Measurements from ENCODE around the gene ARHGAP28. TPM values are rescaled to one million over a fixed set of nuclear protein-coding genes. Genes with fewer than 3 reads are reported as not detected.

The ARHGAP28 gene
- total RNA-seq, 1 donor from 2014 or later, result 7.6 TPM

DNA sequence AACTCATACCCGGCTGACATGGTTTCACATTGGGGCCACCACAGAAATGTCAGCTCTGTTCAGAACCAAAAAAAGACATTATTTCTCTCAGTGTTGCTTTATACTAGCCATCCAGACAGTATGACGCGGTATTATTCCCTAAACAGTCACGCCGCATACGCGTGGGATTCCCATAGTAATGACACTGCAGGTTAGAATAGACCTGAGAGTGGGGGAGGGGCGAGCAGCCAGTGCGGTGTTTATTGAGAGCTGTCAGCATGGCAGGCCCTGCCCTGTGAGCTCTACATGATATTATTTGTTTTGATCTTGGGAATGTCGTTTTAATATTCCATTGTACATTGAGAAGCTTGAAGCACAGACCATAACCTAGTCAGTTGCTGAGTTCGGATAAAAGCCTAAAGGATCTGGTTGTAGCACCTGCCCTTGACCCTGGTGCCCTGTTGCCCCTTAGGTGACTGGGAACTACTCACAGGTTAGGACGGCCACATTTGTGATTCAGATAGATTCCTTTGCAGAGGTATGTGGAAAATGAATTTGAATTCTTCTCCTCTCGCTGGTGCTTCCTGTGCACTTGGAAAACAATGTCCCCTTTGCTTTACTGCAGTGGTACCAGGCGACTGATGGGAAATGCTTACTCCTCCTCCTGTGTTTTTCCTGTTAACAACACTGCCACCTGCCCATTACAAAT is 150.1 kb downstream of the ARHGAP28 start:
- no peak overlapping the region for H3K4me3 ChIP-seq
- H3K4me1 ChIP-seq, result peaks cover 24% of the 10 kb centered on the region
- H3K36me3 ChIP-seq, result no peaks in the 10 kb centered on the region
- H3K27me3 ChIP-seq, result no peaks in the 10 kb centered on the region
- H3K9me3 ChIP-seq, result no peaks in the 10 kb centered on the region
- TF ChIP-seq POLR2AphosphoS5 (IDR thresholded peaks at IDR 0.05; ENCODE audit: insufficient read depth in 1 of 2, low read depth in 1 of 2) (no peak), POLR2A (IDR thresholded peaks at IDR 0.05) (no peak)
- TF ChIP-seq, protein P1, sequence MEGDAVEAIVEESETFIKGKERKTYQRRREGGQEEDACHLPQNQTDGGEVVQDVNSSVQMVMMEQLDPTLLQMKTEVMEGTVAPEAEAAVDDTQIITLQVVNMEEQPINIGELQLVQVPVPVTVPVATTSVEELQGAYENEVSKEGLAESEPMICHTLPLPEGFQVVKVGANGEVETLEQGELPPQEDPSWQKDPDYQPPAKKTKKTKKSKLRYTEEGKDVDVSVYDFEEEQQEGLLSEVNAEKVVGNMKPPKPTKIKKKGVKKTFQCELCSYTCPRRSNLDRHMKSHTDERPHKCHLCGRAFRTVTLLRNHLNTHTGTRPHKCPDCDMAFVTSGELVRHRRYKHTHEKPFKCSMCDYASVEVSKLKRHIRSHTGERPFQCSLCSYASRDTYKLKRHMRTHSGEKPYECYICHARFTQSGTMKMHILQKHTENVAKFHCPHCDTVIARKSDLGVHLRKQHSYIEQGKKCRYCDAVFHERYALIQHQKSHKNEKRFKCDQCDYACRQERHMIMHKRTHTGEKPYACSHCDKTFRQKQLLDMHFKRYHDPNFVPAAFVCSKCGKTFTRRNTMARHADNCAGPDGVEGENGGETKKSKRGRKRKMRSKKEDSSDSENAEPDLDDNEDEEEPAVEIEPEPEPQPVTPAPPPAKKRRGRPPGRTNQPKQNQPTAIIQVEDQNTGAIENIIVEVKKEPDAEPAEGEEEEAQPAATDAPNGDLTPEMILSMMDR (IDR thresholded peaks at IDR 0.05), result no peak
- intact Hi-C loops (cut with DNase I), result loop anchor here (5.0 kb wide), 1 partner anchor 137 kb away; no protein-coding TSS in a partner anchor
- DNase-seq (ENCODE audit: extremely low spot score in 2 of 2), result no peak
- H3K27ac ChIP-seq, result peak overlapping the region; percentile 48

DNA sequence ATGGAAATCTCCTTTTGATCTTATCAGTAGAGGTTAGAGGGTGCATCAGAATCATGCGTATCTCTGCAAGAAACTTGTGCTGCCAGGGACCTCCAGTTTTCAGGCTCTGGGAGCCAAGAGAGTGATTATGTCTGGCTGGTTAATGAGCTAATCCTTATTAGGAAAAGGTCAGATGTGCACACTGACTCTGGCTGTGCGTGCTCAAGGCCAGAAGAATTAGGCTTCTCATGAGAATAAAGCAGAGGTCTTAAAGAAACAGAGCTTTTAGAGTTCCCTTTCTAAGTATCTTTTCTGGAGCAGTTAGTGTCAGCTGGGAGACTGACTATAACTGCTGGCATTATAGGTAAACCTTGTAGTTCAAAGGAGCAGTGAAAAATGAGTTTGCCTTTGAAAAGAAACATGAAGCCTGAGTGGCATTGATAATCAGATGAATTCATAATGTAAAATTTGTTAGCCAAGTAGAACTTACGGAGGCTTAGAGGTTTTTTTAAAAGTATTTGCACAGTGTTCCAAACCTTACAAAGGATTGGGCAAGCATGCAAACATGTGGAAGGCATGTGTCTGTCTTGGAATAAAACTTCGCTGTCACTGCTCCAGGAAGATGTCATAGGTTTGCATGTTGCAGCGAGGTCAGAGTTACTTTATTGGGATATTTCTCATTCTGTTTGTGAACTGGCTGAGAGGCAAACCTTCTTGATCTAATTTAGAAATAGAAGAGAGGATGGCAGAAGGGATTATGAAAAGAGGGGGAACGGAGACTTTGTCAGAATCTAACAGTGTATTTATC is 151.7 kb downstream of the ARHGAP28 start:
- Histone ChIP-seq H3K4me1 (peaks cover 39% of the 10 kb centered on the region), H3K9me3 (no peaks in the 10 kb centered on the region), H3K27me3 (no peaks in the 10 kb centered on the region), H3K27ac (peak overlapping the region; percentile 48), H3K36me3 (no peaks in the 10 kb centered on the region), H3K4me3 (no peak overlapping the region)
- no peak for TF ChIP-seq POLR2A (IDR thresholded peaks at IDR 0.05)
- TF ChIP-seq POLR2AphosphoS5 (IDR thresholded peaks at IDR 0.05; ENCODE audit: insufficient read depth in 1 of 2, low read depth in 1 of 2), result peak in 1 of 2 donors; percentile 45
- no peak for DNase-seq (ENCODE audit: extremely low spot score in 2 of 2)
- intact Hi-C loops (cut with DNase I), result loop anchor here (5.0 kb wide), 1 partner anchor 139 kb away; no protein-coding TSS in a partner anchor

DNA sequence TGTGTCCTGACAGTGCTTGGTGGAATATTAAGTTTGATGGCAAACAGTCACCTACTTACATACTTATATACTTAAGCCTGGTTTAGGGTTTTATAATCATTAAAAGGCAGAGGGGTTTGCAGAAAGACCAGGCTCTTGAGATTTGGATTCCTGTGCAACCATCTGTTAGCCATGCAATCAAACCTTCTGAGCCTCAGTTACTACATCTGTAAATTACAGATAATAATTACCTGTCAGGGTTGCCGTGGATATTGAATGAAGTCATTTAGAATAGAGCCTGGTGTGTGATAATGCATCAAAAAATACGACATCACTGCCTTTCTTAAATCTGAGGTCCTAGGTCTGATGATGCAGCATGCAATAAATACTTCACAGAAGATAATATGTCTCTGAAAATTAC is 152.9 kb downstream of the ARHGAP28 start:
- Histone ChIP-seq H3K27me3 (no peaks in the 10 kb centered on the region), H3K4me1 (peaks cover 39% of the 10 kb centered on the region), H3K9me3 (no peaks in the 10 kb centered on the region), H3K27ac (no peak overlapping the region), H3K36me3 (no peaks in the 10 kb centered on the region), H3K4me3 (no peak overlapping the region)
- intact Hi-C loops (cut with DNase I), result loop anchor here (5.0 kb wide), 1 partner anchor 140 kb away; no protein-coding TSS in a partner anchor
- DNase-seq (ENCODE audit: extremely low spot score in 2 of 2), result no peak
- TF ChIP-seq, protein P1 (IDR thresholded peaks at IDR 0.05), result no peak
- TF ChIP-seq POLR2AphosphoS5 (IDR thresholded peaks at IDR 0.05; ENCODE audit: insufficient read depth in 1 of 2, low read depth in 1 of 2), result no peak
- no peak for TF ChIP-seq POLR2A (IDR thresholded peaks at IDR 0.05)

DNA sequence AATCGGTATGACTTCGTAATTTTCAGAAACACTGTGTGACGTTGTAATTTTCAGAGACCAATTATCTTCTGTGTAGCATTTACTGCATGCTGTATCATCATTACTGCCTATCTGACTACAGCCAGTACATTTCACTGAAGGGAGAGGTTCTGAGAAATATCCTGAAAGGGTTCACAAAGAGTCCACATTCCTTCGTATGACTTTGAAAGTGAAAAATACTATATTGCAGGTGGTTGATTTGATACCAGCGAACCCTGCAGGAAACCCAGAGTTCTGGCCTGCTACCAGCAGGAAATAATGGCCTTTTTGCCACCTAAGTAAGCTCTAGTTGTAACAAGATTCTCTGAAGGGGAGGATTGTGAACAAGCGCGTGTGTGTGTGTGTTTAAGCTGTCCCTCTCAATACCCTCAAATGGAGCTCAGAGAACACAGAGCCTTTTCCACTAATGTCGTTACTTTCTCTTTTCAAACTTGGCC is 155.5 kb downstream of the ARHGAP28 start:
- Histone ChIP-seq H3K4me3 (no peak overlapping the region), H3K9me3 (no peaks in the 10 kb centered on the region), H3K27me3 (no peaks in the 10 kb centered on the region), H3K27ac (peak overlapping the region; percentile 57), H3K4me1 (peaks cover 27% of the 10 kb centered on the region), H3K36me3 (no peaks in the 10 kb centered on the region)
- TF ChIP-seq POLR2A (IDR thresholded peaks at IDR 0.05), result no peak
- TF ChIP-seq POLR2AphosphoS5 (IDR thresholded peaks at IDR 0.05; ENCODE audit: insufficient read depth in 1 of 2, low read depth in 1 of 2), result no peak
- TF ChIP-seq, protein P1 (IDR thresholded peaks at IDR 0.05), result no peak
- no peak for DNase-seq (ENCODE audit: extremely low spot score in 2 of 2)
- intact Hi-C loops (cut with DNase I), result no loop called here

DNA sequence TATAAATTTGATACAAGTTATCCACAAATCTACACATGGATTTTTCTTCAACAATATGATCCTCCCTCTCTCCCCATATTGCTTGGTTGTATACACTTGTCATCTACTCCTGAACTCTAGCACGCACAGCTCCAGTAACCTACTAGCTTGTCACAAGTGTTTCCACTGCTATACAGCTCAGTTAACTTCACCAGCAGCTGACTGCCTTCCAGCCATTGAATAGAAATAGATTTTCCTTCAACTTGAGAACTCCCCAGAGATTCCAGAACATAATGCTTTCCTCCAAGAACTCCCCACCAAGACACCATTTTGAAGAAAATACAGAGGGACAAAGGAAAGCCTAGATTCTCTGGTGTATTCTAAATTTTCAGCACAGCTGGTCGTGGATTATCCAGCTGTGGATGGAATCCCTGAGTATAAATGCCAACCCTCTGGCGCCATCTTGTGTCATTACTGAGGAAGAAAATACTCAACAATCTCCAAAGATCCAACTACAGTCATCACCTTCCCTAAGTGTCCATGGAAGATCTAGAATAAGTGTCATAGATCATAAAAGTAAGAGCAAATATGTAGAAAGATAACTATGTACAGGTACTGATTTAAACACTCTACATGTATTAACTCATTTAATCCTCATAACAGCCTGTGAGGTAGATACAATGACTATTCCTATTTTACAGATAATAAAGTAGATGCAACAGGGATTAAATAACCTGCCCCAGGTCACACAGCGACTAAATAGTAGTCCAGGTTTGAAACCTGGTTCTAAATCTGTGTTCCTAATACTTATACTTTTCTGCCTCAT is 156.7 kb downstream of the ARHGAP28 start:
- TF ChIP-seq, protein P1 (IDR thresholded peaks at IDR 0.05), result peak in 2 of 3 experiments; percentile 73 to 78
- no peak for TF ChIP-seq POLR2A (IDR thresholded peaks at IDR 0.05)
- no peak overlapping the region for H3K27ac ChIP-seq
- no peak for DNase-seq (ENCODE audit: extremely low spot score in 2 of 2)
- intact Hi-C loops (cut with DNase I), result loop anchor here (2.0 kb wide), 1 partner anchor 343 kb away; no protein-coding TSS in a partner anchor
- H3K4me3 ChIP-seq, result no peak overlapping the region
- no peaks in the 10 kb centered on the region for H3K27me3 ChIP-seq
- no peaks in the 10 kb centered on the region for H3K9me3 ChIP-seq
- H3K4me1 ChIP-seq, result peaks cover 16% of the 10 kb centered on the region
- no peaks in the 10 kb centered on the region for H3K36me3 ChIP-seq

Measured in vagina (tissue), 2 donors.